ENCODE data around the gene PSME3.
"Not testable (repeated sequence)": the region's sequence is repeated elsewhere in the genome, so short reads cannot be mapped to it uniquely, and the experiment has no call there.

PSME3 gene

DNA sequence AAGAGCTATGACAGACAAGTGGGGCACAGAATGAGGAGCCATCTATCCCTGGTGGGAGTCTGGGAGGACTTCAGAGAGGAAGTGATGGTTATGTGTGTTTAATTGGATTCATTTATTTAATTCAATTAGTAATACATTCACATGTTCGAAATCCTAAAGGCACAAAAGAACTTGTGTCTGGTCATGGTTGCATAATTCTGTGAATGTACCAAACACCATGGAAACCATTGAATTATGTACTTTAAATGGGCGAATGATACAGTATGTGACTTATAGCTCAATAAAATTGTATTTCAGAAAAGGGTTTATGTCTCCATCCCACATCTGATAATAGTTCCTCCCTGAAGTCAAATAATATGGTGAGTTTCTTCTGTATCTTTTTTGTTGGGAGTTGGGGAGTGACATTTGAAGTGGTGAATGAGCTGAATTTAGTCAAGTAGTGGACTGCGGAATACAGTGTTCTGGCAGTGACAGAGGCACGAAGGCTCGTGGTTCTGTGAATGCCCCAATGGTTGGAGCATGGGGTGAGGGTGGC lies 47.6 kb downstream of the PSME3 start:
- TF ChIP-seq, protein P1, sequence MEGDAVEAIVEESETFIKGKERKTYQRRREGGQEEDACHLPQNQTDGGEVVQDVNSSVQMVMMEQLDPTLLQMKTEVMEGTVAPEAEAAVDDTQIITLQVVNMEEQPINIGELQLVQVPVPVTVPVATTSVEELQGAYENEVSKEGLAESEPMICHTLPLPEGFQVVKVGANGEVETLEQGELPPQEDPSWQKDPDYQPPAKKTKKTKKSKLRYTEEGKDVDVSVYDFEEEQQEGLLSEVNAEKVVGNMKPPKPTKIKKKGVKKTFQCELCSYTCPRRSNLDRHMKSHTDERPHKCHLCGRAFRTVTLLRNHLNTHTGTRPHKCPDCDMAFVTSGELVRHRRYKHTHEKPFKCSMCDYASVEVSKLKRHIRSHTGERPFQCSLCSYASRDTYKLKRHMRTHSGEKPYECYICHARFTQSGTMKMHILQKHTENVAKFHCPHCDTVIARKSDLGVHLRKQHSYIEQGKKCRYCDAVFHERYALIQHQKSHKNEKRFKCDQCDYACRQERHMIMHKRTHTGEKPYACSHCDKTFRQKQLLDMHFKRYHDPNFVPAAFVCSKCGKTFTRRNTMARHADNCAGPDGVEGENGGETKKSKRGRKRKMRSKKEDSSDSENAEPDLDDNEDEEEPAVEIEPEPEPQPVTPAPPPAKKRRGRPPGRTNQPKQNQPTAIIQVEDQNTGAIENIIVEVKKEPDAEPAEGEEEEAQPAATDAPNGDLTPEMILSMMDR (IDR thresholded peaks at IDR 0.05; ENCODE audit: borderline replicate concordance, insufficient read depth, low read depth, low read length) = no peak
- H3K4me3 ChIP-seq (ENCODE audit: low read depth, low read length) = no peak overlapping the region

DNA sequence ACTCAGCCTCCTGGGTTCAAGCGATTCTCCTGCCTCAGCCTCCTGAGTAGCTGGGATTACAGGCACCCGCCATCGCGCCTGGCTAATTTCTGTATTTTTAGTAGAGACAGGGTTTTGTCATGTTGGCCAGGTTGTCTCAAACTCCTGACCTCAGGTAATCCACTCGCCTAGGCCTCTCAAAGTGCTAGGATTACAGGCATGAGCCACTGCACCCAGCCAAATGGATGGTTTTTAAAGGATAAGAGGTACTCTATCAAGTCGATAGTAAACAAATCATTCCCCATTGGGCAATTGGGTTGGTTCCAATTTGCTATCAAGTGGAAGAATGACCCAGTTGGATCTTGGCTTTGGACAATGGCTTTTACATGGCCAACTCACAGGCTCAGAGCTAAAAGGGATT lies 48.5 kb downstream of the PSME3 start:
- not testable (repeated sequence) for H3K4me3 ChIP-seq (ENCODE audit: low read depth, low read length)

DNA sequence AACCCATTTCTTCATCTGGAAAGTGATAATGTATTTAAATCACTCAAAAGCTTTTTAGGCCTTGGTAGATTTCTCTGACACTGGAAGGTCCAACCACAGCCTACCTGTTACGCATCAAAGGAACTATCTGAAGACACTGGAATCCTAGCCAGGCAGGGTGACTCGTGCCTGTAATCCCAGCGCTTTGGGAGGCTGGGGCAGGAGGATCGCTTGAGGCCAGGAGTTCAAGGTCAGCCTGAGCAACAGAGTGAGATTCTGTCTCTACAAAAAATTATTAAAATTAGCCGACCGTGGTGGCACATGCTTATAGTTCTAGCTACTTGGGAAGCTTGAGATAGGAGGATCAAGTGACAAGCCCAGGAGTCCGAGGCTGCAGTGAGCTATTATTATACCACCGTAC lies 49.0 kb downstream of the PSME3 start:
- H3K4me3 ChIP-seq (ENCODE audit: low read depth, low read length) = no peak overlapping the region
- TF ChIP-seq, protein P1 (IDR thresholded peaks at IDR 0.05; ENCODE audit: borderline replicate concordance, insufficient read depth, low read depth, low read length) = no peak

DNA sequence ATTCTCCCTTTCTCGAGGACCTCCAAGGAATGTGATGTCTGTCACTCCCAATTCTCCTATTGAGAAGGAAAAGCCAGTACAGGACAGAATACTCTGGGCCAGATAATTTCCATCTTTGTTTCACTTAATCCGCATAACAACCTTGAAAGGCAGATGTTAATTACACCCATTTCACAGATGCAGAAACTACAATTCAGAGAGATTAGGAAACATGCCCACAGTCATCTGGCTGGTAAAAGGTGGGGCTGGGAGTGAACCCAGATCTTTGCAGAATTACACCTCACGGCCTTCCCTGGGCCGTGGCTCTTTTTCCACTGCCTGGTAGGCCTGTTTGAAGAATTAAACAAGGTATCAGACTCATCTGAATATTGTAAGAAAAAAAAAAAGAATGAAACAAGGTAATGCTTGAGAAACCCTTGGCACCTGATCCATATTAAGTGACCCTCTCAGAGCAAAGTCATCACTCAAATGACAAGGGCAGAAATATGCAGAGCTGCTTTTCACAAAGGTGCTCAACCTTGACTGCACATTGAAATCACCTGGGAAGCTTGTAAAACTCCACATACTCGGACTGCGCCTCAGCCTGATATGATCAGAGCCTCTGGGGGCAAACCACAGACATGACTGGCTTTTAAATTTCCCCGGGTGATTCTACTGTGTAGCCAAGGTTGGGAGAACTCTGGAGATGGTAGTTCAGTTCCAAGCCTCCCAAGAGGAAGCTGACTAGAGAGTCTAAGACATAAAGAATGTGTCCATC lies 50.8 kb downstream of the PSME3 start:
- no peak overlapping the region for H3K4me3 ChIP-seq (ENCODE audit: low read depth, low read length)
- TF ChIP-seq, protein P1 (IDR thresholded peaks at IDR 0.05; ENCODE audit: borderline replicate concordance, insufficient read depth, low read depth, low read length) = no peak

DNA sequence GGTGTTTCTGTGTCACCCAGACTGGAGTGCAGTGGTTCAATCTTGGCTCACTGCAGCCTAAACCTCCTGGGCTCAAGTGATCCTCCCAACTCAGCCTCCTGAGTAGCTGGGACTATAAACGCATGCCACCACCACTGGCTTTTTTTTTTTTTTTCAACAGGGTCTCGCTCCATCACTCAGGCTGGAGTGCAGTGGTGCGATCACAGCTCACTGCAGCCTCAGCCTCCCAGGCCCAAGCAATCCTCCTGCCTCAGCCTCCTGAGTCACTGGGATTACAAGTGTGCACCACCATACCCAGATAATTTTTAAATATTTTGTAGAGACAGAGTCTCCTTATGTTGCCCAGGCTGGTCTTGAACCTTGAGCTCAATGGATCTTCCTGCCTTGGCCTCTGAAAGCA lies 52.6 kb downstream of the PSME3 start:
- not testable (repeated sequence) for H3K4me3 ChIP-seq (ENCODE audit: low read depth, low read length)

DNA sequence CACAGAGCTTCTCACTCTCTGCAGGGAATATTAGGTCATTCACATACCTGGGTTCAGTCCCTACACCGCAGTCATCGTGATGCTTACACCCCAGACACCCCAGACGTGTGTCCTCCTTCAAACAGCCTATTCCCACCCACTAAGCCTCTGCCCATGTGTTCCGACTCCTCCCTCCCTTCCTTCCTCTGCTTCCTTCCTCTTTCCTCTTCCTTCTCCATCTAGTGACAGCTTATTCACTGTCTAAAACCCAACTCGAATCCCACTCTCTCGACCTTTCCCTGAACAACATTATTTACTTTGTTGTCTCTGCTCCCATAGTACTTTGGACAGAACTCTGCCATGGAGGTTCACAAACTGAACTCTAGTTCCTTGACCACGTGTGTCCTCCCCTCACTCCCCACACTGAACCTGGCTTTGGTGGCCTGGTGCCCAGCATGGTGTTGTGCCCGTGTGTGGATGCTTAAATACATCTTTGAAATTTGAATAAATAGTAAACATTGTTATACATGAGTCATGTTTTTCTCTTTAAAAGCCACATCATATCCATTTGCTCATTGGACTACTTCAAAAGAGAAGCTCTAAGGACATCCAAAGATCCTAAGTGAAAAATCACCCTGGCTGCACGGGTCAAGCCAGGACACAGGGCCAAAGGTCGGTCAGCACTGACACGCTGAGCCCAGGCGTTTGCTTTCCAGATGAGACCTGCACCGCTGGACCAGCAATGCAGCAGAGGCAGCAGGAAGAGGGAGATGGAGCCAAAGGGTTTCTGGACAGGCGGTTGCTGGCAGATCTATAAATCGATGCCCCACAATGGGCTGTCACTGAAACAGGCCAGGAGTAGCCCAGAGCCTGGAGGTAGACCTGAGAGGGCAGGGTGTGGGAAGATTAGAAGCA lies 53.3 kb downstream of the PSME3 start:
- H3K4me3 ChIP-seq (ENCODE audit: low read depth, low read length) = no peak overlapping the region
- TF ChIP-seq, protein P1 (IDR thresholded peaks at IDR 0.05; ENCODE audit: borderline replicate concordance, insufficient read depth, low read depth, low read length) = no peak

DNA sequence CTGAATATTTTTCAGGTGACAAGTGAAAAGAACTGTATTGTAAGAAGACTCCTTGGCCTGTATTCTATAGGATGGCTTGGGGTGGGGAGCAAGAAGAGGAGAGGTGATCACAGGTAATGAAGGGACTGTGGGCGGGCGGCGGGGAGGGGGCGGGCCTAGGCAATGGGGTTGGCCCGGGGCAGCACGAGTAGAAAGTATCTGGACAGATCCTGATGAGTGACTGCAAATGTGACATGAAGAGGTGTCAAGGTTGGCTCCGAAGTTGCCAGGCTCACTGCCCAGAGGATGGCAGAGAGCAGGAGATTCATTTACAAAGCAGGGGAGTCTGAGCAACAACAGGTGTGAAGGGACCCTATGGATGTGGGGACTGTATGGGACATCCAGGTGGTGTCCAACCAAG lies 56.6 kb downstream of the PSME3 start:
- TF ChIP-seq, protein P1 (IDR thresholded peaks at IDR 0.05; ENCODE audit: borderline replicate concordance, insufficient read depth, low read depth, low read length) = no peak
- no peak overlapping the region for H3K4me3 ChIP-seq (ENCODE audit: low read depth, low read length)
